Measurements from ENCODE around the gene ZNF705A. TPM values are rescaled to one million over a fixed set of nuclear protein-coding genes. Genes with fewer than 3 reads are reported as not detected.

Gene ZNF705A
- total RNA-seq = not detected in 2 replicates

DNA sequence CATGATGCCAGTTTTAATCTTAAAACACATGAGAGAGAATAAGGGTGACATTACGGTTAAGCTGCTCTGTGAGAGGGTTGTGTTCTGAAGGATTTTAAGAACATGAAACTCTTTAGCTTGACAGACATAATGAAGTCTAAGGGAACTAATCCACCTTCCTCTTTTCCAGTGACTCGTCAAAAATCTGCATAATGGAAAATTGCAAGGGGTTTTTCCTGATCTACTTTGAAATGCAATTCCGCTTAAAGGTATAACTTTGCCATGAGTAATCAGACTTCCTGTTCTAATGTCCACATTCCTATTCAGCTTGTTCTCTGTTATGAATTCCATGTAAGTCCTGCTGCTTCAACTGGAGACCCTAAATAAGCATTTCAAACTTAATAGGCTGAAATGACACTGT, at the start of gene ZNF705A:
Gene ZNF705A (plus strand): TSS at position 171 of the 400 bp plus-strand sequence. CDS start 15,611 bp downstream, outside the sequence.

DNA sequence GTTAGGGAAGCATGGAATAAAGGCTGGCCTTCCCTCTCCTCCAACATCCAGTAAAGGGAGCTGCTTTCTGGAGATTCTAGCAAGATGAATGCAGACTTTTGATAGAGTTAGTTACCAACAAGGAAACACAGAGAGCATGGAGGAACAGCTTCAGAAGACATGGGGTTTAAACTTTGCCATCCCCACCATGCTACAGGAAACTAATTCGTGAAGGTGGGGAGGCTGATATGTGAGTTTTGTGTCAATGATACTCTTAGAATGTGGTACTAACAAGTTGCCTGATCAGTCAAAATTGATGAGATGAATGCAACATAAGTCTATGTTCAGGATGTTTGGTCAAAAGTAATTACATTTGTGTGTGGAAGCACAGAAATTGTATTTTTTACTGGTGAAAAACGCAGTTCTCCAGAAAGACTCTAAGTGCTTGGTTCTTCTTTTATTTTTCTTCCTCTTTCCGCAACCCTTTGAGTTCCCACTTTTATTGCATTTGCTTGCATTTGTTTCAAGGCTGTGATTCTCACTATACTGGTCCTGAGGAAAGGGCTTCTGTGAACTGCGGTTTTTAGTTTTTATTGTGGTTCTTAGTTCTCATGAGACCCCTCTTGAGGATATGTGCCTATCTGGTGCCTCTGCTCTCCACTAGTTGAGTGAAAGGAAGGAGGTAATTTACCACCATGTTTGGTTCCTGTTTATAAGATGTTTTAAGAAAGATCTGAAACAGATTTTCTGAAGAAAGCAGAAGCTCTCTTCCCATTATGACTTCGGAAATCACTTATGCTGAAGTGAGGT, 33.5 kb upstream of the ZNF705A start, which contains the start of gene CLEC4A:
Gene CLEC4A (plus strand): TSS at position 494 of the 789 bp plus-strand sequence. CDS start 262 bp downstream, at position 756.

DNA sequence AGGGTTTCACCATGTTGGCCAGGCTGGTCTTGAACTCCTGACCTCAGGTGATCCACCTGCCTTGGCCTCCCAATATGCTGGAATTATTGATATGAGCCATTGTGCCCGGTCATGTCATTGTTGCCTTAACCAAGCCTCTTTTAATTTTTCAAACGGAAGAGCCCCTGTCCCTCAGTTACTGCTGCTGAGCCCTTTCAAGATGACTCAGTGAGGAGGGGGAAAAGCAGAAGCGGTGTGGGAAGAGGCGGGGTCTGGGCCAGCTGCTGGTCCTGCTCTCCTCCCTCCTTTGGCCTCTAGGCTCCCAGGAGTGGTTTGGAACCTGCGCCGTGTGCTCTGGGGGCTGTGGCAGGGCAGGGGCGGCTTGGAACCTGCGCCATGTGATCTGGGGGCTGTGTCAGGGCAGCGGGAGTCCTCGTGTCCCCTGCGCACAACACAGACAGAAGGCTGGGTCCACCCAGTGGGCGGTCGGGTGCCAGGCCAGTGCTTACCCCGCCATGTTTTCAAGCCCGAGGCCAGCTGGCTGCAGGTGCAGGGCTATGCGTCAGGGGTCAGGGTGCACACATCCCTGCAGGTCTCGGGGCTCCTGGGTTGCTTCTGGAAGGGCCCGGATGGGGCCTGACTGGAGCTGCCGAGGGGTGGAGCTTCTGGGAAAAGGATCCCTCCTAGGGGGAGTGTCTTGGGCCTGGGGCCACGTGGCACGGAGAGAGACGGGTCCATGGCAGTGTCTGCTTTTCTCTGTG, 70.3 kb downstream of the ZNF705A start, which contains the start of gene FAM90A1:
Gene FAM90A1 (minus strand): TSS at position 627 of the 740 bp plus-strand sequence. CDS start 2,786 bp downstream, outside the sequence.

Other genes starting within 250 kb of the ZNF705A start
- 82.6 and 140 TPM in 2 replicates for gene SLC2A3, start 220.8 kb upstream of the ZNF705A start, total RNA-seq
- gene FOXJ2, start 124.3 kb upstream of the ZNF705A start, total RNA-seq = 12.0 and 12.4 TPM in 2 replicates
- 0.13 and 0.43 TPM in 2 replicates for gene C3AR1, start 90.7 kb upstream of the ZNF705A start, total RNA-seq
- gene NECAP1, start 74.7 kb upstream of the ZNF705A start, total RNA-seq = 41.3 and 44.6 TPM in 2 replicates
- 0.32 and 0.52 TPM in 2 replicates for gene CLEC4A, start 33.4 kb upstream of the ZNF705A start, total RNA-seq
- 0.13 and 0.43 TPM in 2 replicates for gene FAM90A1, start 70.6 kb downstream of the ZNF705A start, total RNA-seq